Vagina (tissue), 2 donors: ENCODE data around the gene DMD. TPM values are rescaled to one million over a fixed set of nuclear protein-coding genes. Genes with fewer than 3 reads are reported as not detected.

ENCODE experiments used
- DNase-seq, 2 donors: peaks; one replicate each; pipeline ENCODE4 v3.0.0-alpha.2; 2017; ENCODE audit errors: extremely low spot score in 2 of 2
- H3K27ac ChIP-seq: fragments of 200-600 bp; sonication (generic); one replicate; pipeline ENCODE4 v1.5.1; 2019
- H3K27me3 ChIP-seq: fragments of 200-600 bp; sonication (generic); one replicate; pipeline ENCODE4 v1.5.1; 2019
- H3K36me3 ChIP-seq, 2 donors: fragments of 200-600 bp; sonication (generic); one replicate each; pipeline ENCODE4 v1.5.1; 2017 to 2019
- H3K4me1 ChIP-seq: fragments of 200-600 bp; sonication (generic); one replicate; pipeline ENCODE4 v1.5.1; 2019
- H3K4me3 ChIP-seq, 2 donors: fragments of 200-600 bp; sonication (generic); 1 replicate in 1 of 2; 2 replicates in 1 of 2; pipeline ENCODE4 v1.5.1; 2016 to 2019
- H3K9me3 ChIP-seq: fragments of 200-600 bp; sonication (generic); one replicate; pipeline ENCODE4 v1.5.1; 2019
- CTCF ChIP-seq, 3 experiments: fragments of 450-650 bp in 2 of 3; fragments of 200-600 bp in 1 of 3; sonication (generic) in 1 of 3; IDR thresholded peaks; one replicate each; pipeline ENCODE4 v1.5.1; 2017 to 2019; ENCODE audit warnings: antibody characterized with exemption in 3 of 3, mild to moderate bottlenecking in 2 of 3, moderate library complexity in 2 of 3
- POLR2A ChIP-seq, 2 donors: fragments of 450-650 bp; IDR thresholded peaks; one replicate each; pipeline ENCODE4 v1.6.1; 2017; ENCODE audit warnings: antibody characterized with exemption in 2 of 2, mild to moderate bottlenecking in 2 of 2, moderate library complexity in 2 of 2
- POLR2AphosphoS5 ChIP-seq, 2 donors: sonication (generic); formaldehyde crosslinking; IDR thresholded peaks; one replicate each; pipeline ENCODE4 v1.9.0; 2017; ENCODE audit warnings: antibody characterized with exemption in 2 of 2, mild to moderate bottlenecking in 2 of 2, low read depth in 1 of 2; ENCODE audit not compliant: insufficient read depth in 1 of 2
- intact Hi-C: fragments of 100-400 bp; cut with DNase I; formaldehyde crosslinking; loops from one replicate; pipeline ENCODE4 v1.15.1; 2023
- total RNA-seq: library from RNA; depleted of rRNA; stranded (reverse); fragments of >200 nt; gene quantifications from one replicate; pipeline ENCODE4 v1.2.3, GENCODE V29; 2016

The DMD gene
- total RNA-seq, 1 donor from 2014 or later: 25.8 TPM

DNA sequence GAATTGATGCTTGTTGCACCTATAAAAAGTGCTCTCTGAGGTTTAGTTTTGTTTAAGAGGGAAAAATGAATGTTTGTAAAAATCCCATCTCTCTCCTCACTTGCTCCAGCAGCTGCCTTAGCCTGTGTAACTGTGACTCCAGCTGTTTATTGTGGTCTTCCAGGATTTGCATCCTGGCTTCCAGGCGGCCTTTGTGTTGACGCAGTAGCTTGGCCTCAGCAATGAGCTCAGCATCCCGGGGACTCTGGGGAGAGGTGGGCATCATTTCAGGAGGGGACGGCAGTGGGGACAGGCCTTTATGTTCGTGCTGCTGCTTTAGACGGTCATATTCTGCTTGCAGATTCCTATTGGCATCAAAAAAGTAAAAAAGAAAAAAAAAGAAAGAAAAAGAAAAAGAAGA, 2064.2 kb downstream of the DMD start:
- no peak for DNase-seq
- Histone ChIP-seq H3K9me3 (no peaks in the 10 kb centered on the region), H3K27ac (no peak overlapping the region), H3K27me3 (no peaks in the 10 kb centered on the region), H3K4me3 (no peak overlapping the region), H3K36me3 (no peaks in the 10 kb centered on the region), H3K4me1 (no peaks in the 10 kb centered on the region)
- TF ChIP-seq POLR2AphosphoS5 (IDR thresholded peaks at IDR 0.05; ENCODE audit: insufficient read depth in 1 of 2, low read depth in 1 of 2) (no peak), CTCF (IDR thresholded peaks at IDR 0.05) (no peak), POLR2A (IDR thresholded peaks at IDR 0.05) (no peak)
- intact Hi-C loops: no loop called here

DNA sequence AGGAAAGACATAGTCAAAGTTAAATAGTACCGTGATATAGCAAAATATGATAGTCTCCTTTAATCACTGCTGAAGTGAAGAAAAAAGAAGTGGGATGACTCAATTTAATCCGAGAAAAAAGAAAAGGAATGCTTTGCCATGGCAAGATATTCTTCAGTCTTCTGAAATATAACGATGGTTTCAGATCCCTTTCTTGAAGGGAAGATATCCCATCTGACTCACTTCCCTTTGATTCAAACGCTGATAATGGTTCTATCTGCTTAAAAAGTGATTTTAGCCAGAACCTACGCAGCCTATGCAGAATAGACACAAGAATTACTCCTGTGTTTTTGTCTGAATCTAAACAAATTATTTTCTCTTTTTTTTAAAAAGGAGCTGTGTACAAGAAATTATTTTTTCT, 2071.4 kb downstream of the DMD start:
- intact Hi-C loops: no loop called here

GRCh38 chrX:31138124-31138523, 2073.2 kb downstream of the DMD start:
- H3K4me1 ChIP-seq: no peaks in the 10 kb centered on the region
- no peak for DNase-seq
- H3K4me3 ChIP-seq: no peak overlapping the region
- no peak overlapping the region for H3K27ac ChIP-seq
- H3K36me3 ChIP-seq: no peaks in the 10 kb centered on the region
- intact Hi-C loops: no loop called here
- no peaks in the 10 kb centered on the region for H3K27me3 ChIP-seq
- H3K9me3 ChIP-seq: no peaks in the 10 kb centered on the region
- TF ChIP-seq CTCF (IDR thresholded peaks at IDR 0.05): no peak
- TF ChIP-seq POLR2A (IDR thresholded peaks at IDR 0.05): no peak
- no peak for TF ChIP-seq POLR2AphosphoS5 (IDR thresholded peaks at IDR 0.05; ENCODE audit: insufficient read depth in 1 of 2, low read depth in 1 of 2)

More for the DNA sequence above, 2071.4 kb downstream of the DMD start:
- DNase-seq: no peak
- H3K27me3 ChIP-seq: no peaks in the 10 kb centered on the region
- no peaks in the 10 kb centered on the region for H3K36me3 ChIP-seq
- H3K9me3 ChIP-seq: no peaks in the 10 kb centered on the region
- no peak overlapping the region for H3K27ac ChIP-seq
- no peak overlapping the region for H3K4me3 ChIP-seq
- no peak for TF ChIP-seq CTCF (IDR thresholded peaks at IDR 0.05)
- no peak for TF ChIP-seq POLR2A (IDR thresholded peaks at IDR 0.05)
- H3K4me1 ChIP-seq: no peaks in the 10 kb centered on the region

DNA sequence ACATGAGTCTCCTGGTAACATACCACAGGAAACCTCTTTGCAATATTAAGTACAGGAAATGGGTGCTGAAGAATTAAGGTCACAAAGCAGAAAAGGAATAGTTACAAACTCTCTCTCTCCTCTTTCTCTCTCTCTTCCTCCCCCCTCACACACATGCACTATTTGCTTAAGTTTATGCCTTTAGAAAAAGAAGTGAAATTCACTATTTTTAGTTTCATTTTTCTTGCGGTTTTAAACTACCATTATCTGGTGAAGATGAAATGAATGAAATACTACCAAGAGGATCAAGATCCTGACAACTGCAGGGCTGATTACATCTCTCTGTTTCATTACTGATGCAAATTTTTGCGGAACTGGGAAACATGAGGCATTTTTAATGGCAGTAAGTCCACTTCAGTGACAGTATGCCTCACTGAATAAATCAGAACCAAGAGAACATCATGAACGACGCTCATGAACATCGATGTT, 2075.2 kb downstream of the DMD start:
- TF ChIP-seq POLR2A (IDR thresholded peaks at IDR 0.05) (no peak), POLR2AphosphoS5 (IDR thresholded peaks at IDR 0.05; ENCODE audit: insufficient read depth in 1 of 2, low read depth in 1 of 2) (no peak), CTCF (IDR thresholded peaks at IDR 0.05) (no peak)
- intact Hi-C loops: no loop called here
- Histone ChIP-seq H3K4me3 (no peak overlapping the region), H3K27ac (no peak overlapping the region), H3K9me3 (no peaks in the 10 kb centered on the region), H3K36me3 (no peaks in the 10 kb centered on the region), H3K27me3 (no peaks in the 10 kb centered on the region), H3K4me1 (no peaks in the 10 kb centered on the region)
- DNase-seq: no peak

- no peak for DNase-seq
- H3K27me3 ChIP-seq: no peaks in the 10 kb centered on the region
- no peak overlapping the region for H3K27ac ChIP-seq
- no peak overlapping the region for H3K4me3 ChIP-seq
- no peaks in the 10 kb centered on the region for H3K9me3 ChIP-seq
- no peaks in the 10 kb centered on the region for H3K4me1 ChIP-seq
- TF ChIP-seq CTCF (IDR thresholded peaks at IDR 0.05): no peak
- TF ChIP-seq POLR2A (IDR thresholded peaks at IDR 0.05): no peak
- TF ChIP-seq POLR2AphosphoS5 (IDR thresholded peaks at IDR 0.05; ENCODE audit: insufficient read depth in 1 of 2, low read depth in 1 of 2): no peak
- no peaks in the 10 kb centered on the region for H3K36me3 ChIP-seq
- intact Hi-C loops: no loop called here
Measured at GRCh38 chrX:31132821-31133241, 2078.5 kb downstream of the DMD start.
